IMR-90 (cell line): ENCODE measurements around the gene RAB40C. TPM values are rescaled to one million over a fixed set of nuclear protein-coding genes. Genes with fewer than 3 reads are reported as not detected.
A peak's percentile ranks its signal among the peaks of the same experiment; 100 is the strongest.

Source experiments
- ATAC-seq: fragments of 200-7000 bp; cut with Tn5 transposase; 2 replicates; pipeline ENCODE4 v1.9.1; 2020; ENCODE audit warnings: low read depth, mild to moderate bottlenecking, moderate library complexity
- BruUV-seq: library from RNA; stranded (reverse); fragments of 400-500 nt; replicated peaks from 2 replicates; lab custom pipeline; 2021; lab: Mats Ljungman, UMichigan
- CTCF ChIA-PET: fragments of 300-600 bp; formaldehyde crosslinking; extraction: SDS; loops from one replicate; lab custom pipeline; 2021; ENCODE audit warnings: antibody characterized with exemption; lab: Yijun Ruan, JAX
- POLR2A ChIA-PET: fragments of 300-600 bp; sonication (Branson Sonifier 250); formaldehyde crosslinking; loops from one replicate; lab custom pipeline; 2022; ENCODE audit warnings: antibody characterized with exemption; ENCODE audit not compliant: unreplicated experiment; lab: Charles Lee
- DNase-seq: peaks from one replicate; pipeline ENCODE4 v3.0.0; 2013
- H2AFZ ChIP-seq: replicated peaks from 2 replicates; pipeline ENCODE3; 2013; ENCODE audit warnings: low read length, mild to moderate bottlenecking; ENCODE audit not compliant: poor library complexity
- H2AK5ac ChIP-seq: 2 replicates; pipeline ENCODE4 v1.6.1; 2013; ENCODE audit warnings: low read depth, low read length, inconsistent platforms
- H2AK9ac ChIP-seq: replicated peaks from 2 replicates; pipeline ENCODE3; 2013; ENCODE audit warnings: mild to moderate bottlenecking, low read depth, low read length, moderate library complexity; ENCODE audit not compliant: poor library complexity
- H2BK120ac ChIP-seq: 2 replicates; pipeline ENCODE4 v1.6.1; 2013; ENCODE audit warnings: low read depth, low read length, inconsistent platforms
- H2BK15ac ChIP-seq: 3 replicates; pipeline ENCODE4 v1.6.1; 2013; ENCODE audit warnings: low read depth, low read length, inconsistent platforms
- H2BK20ac ChIP-seq: 2 replicates; pipeline ENCODE4 v1.6.1; 2013; ENCODE audit warnings: low read depth, mild to moderate bottlenecking, inconsistent platforms, low read length, moderate library complexity
- H2BK5ac ChIP-seq: 2 replicates; pipeline ENCODE4 v1.6.1; 2013; ENCODE audit warnings: mild to moderate bottlenecking, low read depth, low read length, inconsistent platforms; ENCODE audit not compliant: poor library complexity, severe bottlenecking
- H3K14ac ChIP-seq: replicated peaks from 2 replicates; pipeline ENCODE4 v1.6.1; 2013; ENCODE audit warnings: low read depth, low read length, inconsistent platforms
- H3K18ac ChIP-seq: 2 replicates; pipeline ENCODE4 v1.6.1; 2013; ENCODE audit warnings: low read depth, low read length, control low read depth
- H3K23ac ChIP-seq: 2 replicates; pipeline ENCODE4 v1.6.1; 2013; ENCODE audit warnings: low read depth, low read length, inconsistent platforms
- H3K27ac ChIP-seq: 2 replicates; pipeline ENCODE4 v1.5.1; 2013; ENCODE audit warnings: mild to moderate bottlenecking, control low read depth, low read length; ENCODE audit not compliant: insufficient read depth
- H3K27me3 ChIP-seq: 2 replicates; pipeline ENCODE4 v1.6.1; 2013; ENCODE audit warnings: low read length; ENCODE audit not compliant: control insufficient read depth, insufficient read depth
- H3K36me3 ChIP-seq: 2 replicates; pipeline ENCODE4 v1.6.1; 2013; ENCODE audit warnings: low read length, mixed read lengths; ENCODE audit not compliant: control insufficient read depth, insufficient read depth
- H3K4ac ChIP-seq: 2 replicates; pipeline ENCODE4 v1.6.1; 2013; ENCODE audit warnings: low read depth, low read length, inconsistent platforms
- H3K4me1 ChIP-seq: 2 replicates; pipeline ENCODE4 v1.6.1; 2013; ENCODE audit warnings: low read length, mixed read lengths; ENCODE audit not compliant: control insufficient read depth, insufficient read depth
- H3K4me2 ChIP-seq: 2 replicates; pipeline ENCODE4 v1.6.1; 2013; ENCODE audit warnings: low read depth, mild to moderate bottlenecking, control low read depth, low read length, moderate library complexity
- H3K4me3 ChIP-seq: 2 replicates; pipeline ENCODE4 v1.5.1; 2013; ENCODE audit warnings: low read depth, mild to moderate bottlenecking, control low read depth, low read length, moderate library complexity; ENCODE audit not compliant: insufficient read depth
- H3K56ac ChIP-seq: 2 replicates; pipeline ENCODE4 v1.6.1; 2013; ENCODE audit warnings: low read length, inconsistent platforms; ENCODE audit not compliant: insufficient read depth; ENCODE audit errors: extremely low read depth
- H3K79me1 ChIP-seq, 2 experiments: 2 replicates each; pipeline ENCODE4 v1.6.1; 2013; ENCODE audit warnings: low read length in 2 of 2, inconsistent platforms in 1 of 2, low read depth in 1 of 2
- H3K9ac ChIP-seq: 2 replicates; pipeline ENCODE4 v1.6.1; 2013; ENCODE audit warnings: low read depth, low read length, control low read depth
- H3K9me1 ChIP-seq: 2 replicates; pipeline ENCODE4 v1.6.1; 2013; ENCODE audit warnings: low read length, inconsistent platforms; ENCODE audit not compliant: insufficient read depth
- H3K9me3 ChIP-seq: 2 replicates; pipeline ENCODE4 v1.6.1; 2013; ENCODE audit warnings: low read length; ENCODE audit not compliant: control insufficient read depth, insufficient read depth
- H4K20me1 ChIP-seq: 2 replicates; pipeline ENCODE4 v1.6.1; 2013; ENCODE audit warnings: low read length, inconsistent platforms; ENCODE audit not compliant: insufficient read depth
- H4K5ac ChIP-seq: 2 replicates; pipeline ENCODE4 v1.6.1; 2013; ENCODE audit warnings: mild to moderate bottlenecking, low read depth, low read length, control low read depth
- H4K8ac ChIP-seq, 2 experiments: 2 replicates each; pipeline ENCODE4 v1.6.1; 2013; ENCODE audit warnings: low read depth in 2 of 2, low read length in 2 of 2, control low read depth in 1 of 2, inconsistent platforms in 1 of 2
- H4K91ac ChIP-seq: 2 replicates; pipeline ENCODE4 v1.6.1; 2013; ENCODE audit warnings: low read depth, low read length, inconsistent platforms; ENCODE audit not compliant: insufficient read depth
- BHLHE40 ChIP-seq: fragments of 150-350 bp; IDR thresholded peaks from 2 replicates; pipeline ENCODE4 v1.6.1; 2016; ENCODE audit warnings: mild to moderate bottlenecking, low read depth, low read length
- RCOR1 ChIP-seq: IDR thresholded peaks from 2 replicates; pipeline ENCODE4 v1.6.1; 2012; ENCODE audit warnings: mild to moderate bottlenecking, low read length, improper control_type of control experiment; ENCODE audit not compliant: insufficient replicate concordance
- SMC3 ChIP-seq: fragments of 150-350 bp; IDR thresholded peaks from 2 replicates; pipeline ENCODE4 v1.6.1; 2016; ENCODE audit warnings: low read depth, mild to moderate bottlenecking, antibody characterized with exemption, low read length, moderate library complexity
- WGBS, 2 experiments: methylation state at CpG; one replicate each; pipeline versions ENCODE4 v1.1.5 to v1.1.7; 2013; ENCODE audit warnings: missing lambda C conversion rate in 2 of 2; ENCODE audit not compliant: insufficient read length in 1 of 2; ENCODE audit errors: extremely low coverage in 2 of 2; 5-methylcytosine and 5-hydroxymethylcytosine counted together
- dilution Hi-C: fragments of 300-500 bp; cut with HindIII; formaldehyde crosslinking; loops from one replicate; pipeline ENCODE4 v1.14.3; 2018; ENCODE audit warnings: low sequenced_read_pairs; ENCODE audit not compliant: unreplicated experiment
- in situ Hi-C: fragments of 300-500 bp; cut with MboI; formaldehyde crosslinking; loops from 3 replicates; pipeline ENCODE4 v1.14.3; 2019; ENCODE audit warnings: low sequenced_read_pairs, inconsistent platforms, mixed read lengths
- intact Hi-C: fragments of 100-400 bp; cut with micrococcal nuclease; formaldehyde crosslinking; loops from 2 replicates; pipeline ENCODE4 v1.10.0; 2022
- polyA plus RNA-seq, 3 experiments: library from polyadenylated mRNA; depleted of rRNA; stranded (reverse); fragments of >200 nt; gene quantifications; 2 replicates each; pipeline ENCODE4 v1.2.3, GENCODE V29; 2012; ENCODE audit warnings: low replicate concordance in 1 of 3
- total RNA-seq: library from RNA; depleted of rRNA; stranded (reverse); fragments of >200 nt; gene quantifications from 2 replicates; pipeline ENCODE4 v1.2.3, GENCODE V29; 2012
- TF ChIP-seq, protein P1 (sequence below): fragments of 150-350 bp; IDR thresholded peaks from 2 replicates; pipeline ENCODE4 v1.6.1; 2017; ENCODE audit warnings: mild to moderate bottlenecking, antibody characterized with exemption, low read length, low read depth

Gene RAB40C
- total and polyA plus RNA-seq, 2 of the 4 experiments (the other 2 are of a cell fraction): 6.8 to 13.7 TPM

- H3K4me2 ChIP-seq: no peak overlapping the region
- no peak overlapping the region for H4K91ac ChIP-seq
- peaks cover 27% of the 10 kb centered on the region for H4K20me1 ChIP-seq
- H4K5ac ChIP-seq: no peak overlapping the region
- no peak overlapping the region for H3K4me3 ChIP-seq
- H4K8ac ChIP-seq: no peak overlapping the region
- peaks cover 0 to 37% of the 10 kb centered on the region in 2 experiments; a peak in 1 of 4 replicates for H3K79me1 ChIP-seq
- H3K9ac ChIP-seq: no peak overlapping the region
- H3K27me3 ChIP-seq: no peaks in the 10 kb centered on the region
- H3K4me1 ChIP-seq: peaks cover 14% of the 10 kb centered on the region
- H3K56ac ChIP-seq: no peak overlapping the region
- ChIA-PET CTCF (no interaction called here), POLR2A (no interaction called here)
- H2BK20ac ChIP-seq: no peak overlapping the region
- H3K4ac ChIP-seq: no peak overlapping the region
- no peak overlapping the region for H3K27ac ChIP-seq
- H3K18ac ChIP-seq: no peak overlapping the region
- intact Hi-C loops: no loop called here
- H2BK5ac ChIP-seq: no peak overlapping the region
- DNase-seq: no peak
- no peak overlapping the region for H2AFZ ChIP-seq
- no peak overlapping the region for H2AK5ac ChIP-seq
- H3K9me1 ChIP-seq: peaks cover 4% of the 10 kb centered on the region
- ATAC-seq: no peak
- H3K9me3 ChIP-seq: no peaks in the 10 kb centered on the region
- no peak overlapping the region for H2BK15ac ChIP-seq
- no peak for TF ChIP-seq RCOR1
- TF ChIP-seq, protein P1, sequence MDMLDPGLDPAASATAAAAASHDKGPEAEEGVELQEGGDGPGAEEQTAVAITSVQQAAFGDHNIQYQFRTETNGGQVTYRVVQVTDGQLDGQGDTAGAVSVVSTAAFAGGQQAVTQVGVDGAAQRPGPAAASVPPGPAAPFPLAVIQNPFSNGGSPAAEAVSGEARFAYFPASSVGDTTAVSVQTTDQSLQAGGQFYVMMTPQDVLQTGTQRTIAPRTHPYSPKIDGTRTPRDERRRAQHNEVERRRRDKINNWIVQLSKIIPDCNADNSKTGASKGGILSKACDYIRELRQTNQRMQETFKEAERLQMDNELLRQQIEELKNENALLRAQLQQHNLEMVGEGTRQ: no peak
- TF ChIP-seq SMC3: no peak
- no peak for TF ChIP-seq BHLHE40
- no peak overlapping the region for H2AK9ac ChIP-seq
- 95% methylated on average over 12 of the region's 19 CpGs; no CpG with 5 or more reads in 1 of the 2 experiments for WGBS, 2 experiments
- dilution Hi-C loops: no loop called here
- BruUV-seq: TSS peak; percentile 68
- in situ Hi-C loops: no loop called here
- H3K23ac ChIP-seq: no peak overlapping the region
- peaks cover 47% of the 10 kb centered on the region for H3K36me3 ChIP-seq
- no peak overlapping the region for H3K14ac ChIP-seq
- H2BK120ac ChIP-seq: no peak overlapping the region
These were observed 82.5 kb downstream of the RAB40C start for GRCh38 chr16:672371-672770.
